Breast epithelium (tissue), 3 donors: Measurements from ENCODE around the gene YPEL1.

ENCODE experiments used
- CTCF ChIP-seq, 3 donors: fragments of 450-650 bp; IDR thresholded peaks; one replicate each; pipeline ENCODE4 v1.5.1; 2016 to 2017; ENCODE audit warnings: antibody characterized with exemption in 3 of 3, mild to moderate bottlenecking in 3 of 3, moderate library complexity in 3 of 3
- POLR2A ChIP-seq: fragments of 450-650 bp; IDR thresholded peaks from one replicate; pipeline ENCODE4 v1.6.1; 2016; ENCODE audit warnings: antibody characterized with exemption, mild to moderate bottlenecking, moderate library complexity

GRCh38 chr22:21734540-21735199, 924 bp downstream of the YPEL1 start:
- TF ChIP-seq CTCF (IDR thresholded peaks at IDR 0.05) = no peak
- no peak for TF ChIP-seq POLR2A
